ENCODE results near the gene FARP1. TPM values are rescaled to one million over a fixed set of nuclear protein-coding genes. Genes with fewer than 3 reads are reported as not detected.

FARP1 gene
- polyA plus RNA-seq, 1 of the 3 experiments (the other 2 are of a cell fraction) = 12.0 TPM

- no peak for TF ChIP-seq REST (IDR thresholded peaks at IDR 0.05; ENCODE audit: low read depth, low read length)
Observed at GRCh38 chr13:98389319-98389718, 246.4 kb downstream of the FARP1 start (continued).

- no peaks in the 10 kb centered on the region for H3K9me3 ChIP-seq
- no peak overlapping the region for H3K27ac ChIP-seq (ENCODE audit: low read depth in 2 of 2, low read length in 1 of 2)
- H3K36me3 ChIP-seq (replicated peaks in 1 of 2; ENCODE audit: control insufficient read depth in 1 of 2, insufficient read depth in 2 of 2, low read length in 1 of 2) = peaks cover 28 to 63% of the 10 kb centered on the region in 2 experiments
- H3K79me2 ChIP-seq (ENCODE audit: insufficient read depth) = no peaks in the 10 kb centered on the region
- 95% methylated on average over 10 of the region's 11 CpGs for WGBS (ENCODE audit: low lambda C conversion rate)
- H3K4me2 ChIP-seq = no peak overlapping the region
- no peaks in the 10 kb centered on the region for H3K27me3 ChIP-seq (ENCODE audit: insufficient read depth)
- H3K9me2 ChIP-seq = no peaks in the 10 kb centered on the region
- DNase-seq = no peak
- no peak overlapping the region for H2AFZ ChIP-seq (ENCODE audit: low read depth)
- peaks cover 0 to 4% of the 10 kb centered on the region in 2 experiments; a peak in 1 of 4 replicates for H3K4me1 ChIP-seq (ENCODE audit: control insufficient read depth in 1 of 2, insufficient read depth in 2 of 2, low read depth in 1 of 2, low read length in 1 of 2)
- H4K20me1 ChIP-seq (ENCODE audit: insufficient read depth) = no peaks in the 10 kb centered on the region
- no peak for TF ChIP-seq TAF1 (IDR thresholded peaks at IDR 0.05; ENCODE audit: borderline replicate concordance, low read depth, low read length)
- TF ChIP-seq USF2 (IDR thresholded peaks at IDR 0.05; ENCODE audit: borderline replicate concordance, low read depth, low read length) = no peak
- TF ChIP-seq NFIC (IDR thresholded peaks at IDR 0.05; ENCODE audit: borderline replicate concordance) = no peak
- no peak for TF ChIP-seq IRF3 (IDR thresholded peaks at IDR 0.05; ENCODE audit: low read depth, low read length)
- TF ChIP-seq FOSL2 (IDR thresholded peaks at IDR 0.05; ENCODE audit: borderline replicate concordance, low read depth) = no peak
- TF ChIP-seq EZH2phosphoT487 (IDR thresholded peaks at IDR 0.05; ENCODE audit: borderline replicate concordance, low read depth) = no peak
- no peak for TF ChIP-seq MAX (IDR thresholded peaks at IDR 0.05; ENCODE audit: low read depth)
- no peak for TF ChIP-seq YY1 (IDR thresholded peaks at IDR 0.05; ENCODE audit: low read depth)
- TF ChIP-seq FOXM1 (IDR thresholded peaks at IDR 0.05; ENCODE audit: low read depth) = no peak
- no peak for TF ChIP-seq PBX3 (IDR thresholded peaks at IDR 0.05)
- no peak for TF ChIP-seq EP300 (IDR thresholded peaks at IDR 0.05; ENCODE audit: borderline replicate concordance in 1 of 2, low read depth in 1 of 2, low read length in 1 of 2)
- TF ChIP-seq SMC3 (IDR thresholded peaks at IDR 0.05; ENCODE audit: low read depth, low read length) = no peak
- TF ChIP-seq TCF12 (IDR thresholded peaks at IDR 0.05) = no peak
- no peak for TF ChIP-seq RXRA (IDR thresholded peaks at IDR 0.05; ENCODE audit: borderline replicate concordance, low read depth)
- no peak for TF ChIP-seq RFX5 (IDR thresholded peaks at IDR 0.05; ENCODE audit: low read length)
- TF ChIP-seq CTCF (IDR thresholded peaks at IDR 0.05) = no peak
- no peak for TF ChIP-seq MEF2A (IDR thresholded peaks at IDR 0.05; ENCODE audit: borderline replicate concordance, low read depth)
- no peak for TF ChIP-seq JUND (IDR thresholded peaks at IDR 0.05)
- no peak for TF ChIP-seq RCOR1 (IDR thresholded peaks at IDR 0.05; ENCODE audit: low read length)
- ChIA-PET CTCF (no interaction called here), POLR2A (no interaction called here)
- no peak overlapping the region for H3K9ac ChIP-seq
- H3F3A ChIP-seq (replicated peaks; ENCODE audit: insufficient read depth) = no peaks in the 10 kb centered on the region
- H3K4me3 ChIP-seq (ENCODE audit: low read depth in 2 of 2, low read length in 1 of 2) = no peak overlapping the region
Observed at GRCh38 chr13:98390086-98390715, 247.3 kb downstream of the FARP1 start.
